Measurements from ENCODE around the gene LGALS1.

GRCh38 chr22:37684803-37685615, 9.6 kb downstream of the LGALS1 start:
- TF ChIP-seq POLR2A (IDR thresholded peaks at IDR 0.05) (no peak), CTCF (IDR thresholded peaks at IDR 0.05) (no peak), POLR2AphosphoS5 (IDR thresholded peaks at IDR 0.05) (no peak)

Measured in breast epithelium (tissue), 3 donors.